ENCODE results near the gene TEAD3.
"Not testable (repeated sequence)": the region's sequence is repeated elsewhere in the genome, so short reads cannot be mapped to it uniquely, and the experiment has no call there.

The TEAD3 gene

DNA sequence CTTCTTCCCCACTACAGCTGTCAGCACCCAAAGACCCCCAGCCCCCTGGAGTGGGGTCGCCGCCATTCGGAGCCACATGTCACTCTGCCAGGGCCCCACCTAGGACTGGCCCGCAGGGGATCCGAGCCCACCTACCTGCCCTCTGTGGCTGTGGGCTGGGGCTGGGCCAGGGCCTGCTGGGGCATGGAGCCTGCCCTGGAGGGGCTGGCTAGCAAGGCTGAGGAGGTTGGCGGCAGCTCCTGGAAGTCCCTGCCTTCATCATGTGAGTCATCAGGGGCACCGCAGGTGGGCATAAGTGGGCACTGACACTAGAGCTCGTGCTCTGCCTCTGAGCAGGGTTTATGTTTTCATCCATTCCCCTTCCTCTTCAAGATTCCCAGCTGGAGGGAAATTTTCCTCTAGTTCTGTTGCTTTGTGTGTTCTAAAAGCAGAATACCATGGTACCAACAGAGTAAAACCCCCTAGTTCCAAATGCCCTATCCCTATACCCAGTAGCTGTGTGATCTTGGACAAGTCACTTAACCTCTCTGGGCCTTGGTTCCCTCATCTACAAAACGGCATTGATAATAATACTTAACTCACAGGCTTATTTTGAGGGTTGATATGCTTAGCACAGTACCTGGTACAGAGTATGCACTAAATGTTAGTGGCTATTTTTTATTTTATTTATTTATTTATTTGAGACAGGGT, 53.4 kb downstream of the TEAD3 start:
- FAIRE-seq, result no peak

DNA sequence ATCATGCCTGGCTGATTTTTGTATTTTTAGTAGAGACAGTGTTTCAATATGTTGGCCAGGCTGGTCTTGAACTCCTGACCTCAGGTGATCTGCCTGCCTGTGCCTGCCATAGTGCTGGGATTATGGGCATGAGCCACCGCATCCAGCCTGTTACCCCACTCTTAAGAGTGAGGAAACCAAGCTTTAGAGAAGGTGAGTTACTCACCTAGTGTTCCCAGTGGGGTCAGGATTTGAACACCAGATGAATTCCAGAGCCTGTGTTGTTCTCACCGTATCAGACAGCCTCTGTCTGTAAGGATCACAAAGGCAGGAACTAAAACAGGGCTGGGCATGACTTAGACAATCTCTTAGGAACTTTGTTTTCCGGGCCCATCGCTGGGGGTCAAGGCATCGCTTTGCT, 54.2 kb downstream of the TEAD3 start:
- FAIRE-seq, result no peak

DNA sequence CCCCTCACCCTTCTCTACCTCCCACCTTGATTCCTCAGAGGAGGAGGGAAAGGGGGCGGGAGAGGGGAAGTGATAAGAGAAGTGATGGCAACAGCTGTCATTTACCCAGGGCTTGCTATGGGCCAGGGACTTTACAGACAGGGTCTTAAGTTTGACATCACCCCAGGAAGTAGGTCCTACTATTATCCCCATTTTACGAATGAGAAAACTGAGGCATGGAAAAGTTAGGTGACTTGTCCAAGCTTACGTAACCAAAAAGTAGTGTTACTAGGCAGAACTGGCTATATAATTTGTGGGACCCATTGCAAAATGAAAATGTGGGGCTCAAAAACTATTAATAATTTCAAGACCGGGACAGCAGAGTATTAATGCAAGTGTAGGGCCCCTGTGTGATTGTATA, 55.2 kb downstream of the TEAD3 start:
- FAIRE-seq, result no peak

DNA sequence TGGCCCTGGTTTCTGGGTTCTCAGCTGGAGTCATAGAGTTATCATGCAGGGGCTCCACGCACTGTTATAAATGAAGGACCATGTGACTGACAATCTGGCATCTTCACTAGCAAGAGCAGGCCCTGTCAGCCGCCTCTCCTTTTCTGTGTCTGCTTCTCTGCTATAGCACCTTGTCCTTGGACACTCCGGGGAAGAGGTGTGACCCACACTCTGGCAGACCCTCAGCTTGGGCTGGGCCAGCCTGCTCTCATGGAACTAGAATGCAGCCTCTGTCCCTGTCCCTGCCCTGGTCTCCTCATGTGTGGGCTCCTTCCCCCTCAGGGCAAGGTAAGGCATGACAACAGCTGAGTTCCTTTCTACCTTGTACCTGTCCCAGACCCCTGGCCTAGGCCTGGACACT, 55.7 kb downstream of the TEAD3 start:
- no peak for FAIRE-seq

DNA sequence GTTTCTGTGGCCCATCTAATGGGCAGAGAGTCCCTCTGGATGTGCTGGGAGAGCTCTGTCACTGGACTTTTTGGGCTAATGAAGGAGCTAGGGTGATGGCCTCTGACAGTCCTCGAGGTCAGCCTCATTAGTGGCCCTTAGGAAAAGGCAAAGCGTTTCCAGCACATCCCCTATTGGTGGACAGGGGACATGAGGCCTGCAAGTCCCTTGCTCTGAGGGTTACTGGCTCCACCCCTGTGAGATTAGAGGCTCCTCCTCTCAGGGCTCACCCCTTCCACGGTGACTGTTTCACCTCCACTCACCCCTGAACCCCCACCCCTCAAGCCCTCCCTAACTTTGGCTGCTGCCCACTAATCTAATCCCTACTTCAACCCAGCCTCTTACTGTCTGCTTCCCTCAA, 57.6 kb downstream of the TEAD3 start:
- FAIRE-seq, result no peak

DNA sequence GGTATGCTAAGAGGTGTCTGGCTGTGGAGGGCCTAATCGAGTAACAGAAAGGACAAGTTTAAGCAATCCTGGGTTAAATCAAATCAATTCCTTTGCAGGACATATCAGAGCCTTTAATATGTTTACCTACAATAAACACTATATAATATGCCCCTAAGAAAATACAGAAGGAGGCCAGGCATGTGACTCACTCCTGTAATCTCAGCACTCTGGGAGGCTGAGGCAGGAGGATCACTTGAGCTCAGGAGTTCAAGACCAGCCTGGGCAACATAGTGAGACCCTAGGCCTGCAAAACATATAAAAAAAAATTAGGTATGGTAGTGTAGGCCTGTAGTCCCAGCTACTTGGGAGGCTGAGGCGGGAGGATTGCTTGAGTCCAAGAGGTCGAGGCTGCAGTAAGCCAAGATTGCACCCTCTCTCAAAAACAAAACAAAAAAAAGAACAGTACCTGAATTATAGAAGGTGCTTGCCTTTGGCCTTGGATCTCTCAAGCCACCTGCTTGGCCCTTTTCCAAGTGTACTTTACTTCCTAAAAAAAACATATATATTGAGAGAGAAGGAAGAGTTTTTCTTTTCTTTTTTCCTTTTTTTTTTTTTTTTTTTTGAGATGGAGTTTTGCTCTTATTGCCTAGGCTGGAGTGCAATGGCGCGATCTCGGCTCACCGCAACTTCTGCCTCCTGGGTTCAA, 58.4 kb downstream of the TEAD3 start:
- FAIRE-seq, result not testable (repeated sequence)

DNA sequence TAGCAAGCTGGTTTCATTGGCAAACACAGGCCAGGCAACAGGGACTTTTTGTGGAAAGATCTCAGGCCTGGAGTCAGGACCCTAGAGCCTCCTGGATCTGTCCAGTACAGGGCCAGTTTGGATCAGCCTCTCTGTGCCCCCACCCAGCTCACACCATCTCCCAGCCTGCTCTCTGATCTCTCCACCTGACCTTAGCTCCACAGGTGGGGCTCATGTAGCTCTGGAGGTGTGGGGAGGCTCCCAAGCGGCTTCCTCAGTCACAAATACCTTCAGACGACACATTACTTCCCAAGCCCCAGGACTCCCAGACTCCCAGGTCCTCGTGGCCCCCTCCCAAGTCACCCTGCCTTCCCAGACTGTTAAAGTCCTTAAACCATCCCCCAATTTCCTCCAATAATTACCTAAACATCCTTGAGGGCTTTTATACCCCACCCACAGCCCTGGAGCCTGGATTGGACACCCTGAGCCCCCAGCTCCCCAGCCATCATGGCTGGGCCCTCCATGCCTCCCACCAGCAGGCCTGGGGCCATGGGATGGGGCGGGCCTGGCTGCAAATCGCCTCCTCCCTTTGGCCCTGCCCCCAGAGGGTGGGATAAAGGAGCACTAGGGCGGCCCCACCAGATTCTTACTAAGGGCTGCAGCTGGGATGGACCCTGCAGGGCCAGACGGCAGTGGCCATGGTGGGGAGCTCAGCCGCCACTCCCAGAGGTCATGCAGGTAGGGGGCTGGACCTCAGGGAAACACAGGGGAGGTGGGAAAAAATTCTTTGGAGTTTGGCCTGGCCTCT, 60.6 kb downstream of the TEAD3 start:
- no peak for FAIRE-seq

DNA sequence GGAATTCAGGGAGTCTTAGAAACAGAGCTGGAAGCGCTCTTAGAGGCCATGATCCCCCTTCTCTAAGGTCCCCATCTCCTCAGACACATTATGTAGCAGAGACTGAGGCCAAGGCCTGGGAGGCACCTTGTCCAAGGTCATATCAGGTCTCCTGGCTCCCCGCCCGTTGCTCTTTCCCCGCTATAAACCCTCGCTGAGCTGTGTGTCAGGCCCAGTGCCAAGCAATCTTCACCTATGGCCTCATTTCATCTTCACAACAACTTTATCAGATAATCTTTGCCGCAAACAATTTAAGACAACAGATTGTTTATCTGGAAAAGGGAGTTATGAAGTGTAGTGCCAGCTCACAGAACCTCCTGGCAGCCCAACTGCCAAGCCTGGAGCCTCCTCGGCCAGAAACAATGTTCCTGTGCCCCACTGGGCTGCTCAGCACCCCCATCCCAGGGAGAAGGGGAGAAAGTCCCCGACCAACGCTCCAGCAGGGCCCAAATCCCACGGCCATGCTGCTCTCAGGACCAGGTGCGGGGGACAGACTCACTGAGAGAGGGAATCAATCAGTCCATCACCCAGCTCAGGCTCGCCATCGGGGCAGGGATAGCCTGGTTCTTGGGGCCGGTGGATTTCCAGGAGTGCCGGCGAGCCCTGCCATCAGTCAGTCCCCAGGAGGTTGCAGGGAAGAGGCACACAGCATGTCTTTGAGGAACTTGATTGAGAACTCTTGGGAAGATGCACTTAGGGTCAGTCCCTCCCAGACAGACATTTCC, 61.6 kb downstream of the TEAD3 start:
- FAIRE-seq, result no peak

DNA sequence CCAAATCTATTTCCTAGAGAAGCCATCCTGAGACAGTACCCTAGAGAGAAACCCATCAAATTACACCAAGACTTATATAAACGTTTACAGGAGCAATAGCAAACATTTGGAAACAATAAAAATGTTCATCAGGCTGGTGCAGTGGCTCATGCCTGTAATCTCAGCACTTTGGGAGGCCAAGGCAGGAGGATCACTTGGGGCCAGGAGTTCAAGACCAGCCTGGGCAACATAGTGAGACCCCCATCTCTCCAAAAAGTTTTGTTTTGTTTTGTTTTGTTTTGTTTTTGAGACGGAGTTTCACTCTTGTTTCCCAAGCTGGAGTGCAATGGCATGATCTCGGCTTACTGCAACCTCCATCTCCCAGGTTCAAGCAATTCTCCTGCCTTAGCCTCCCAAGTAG, 64.2 kb downstream of the TEAD3 start:
- FAIRE-seq, result not testable (repeated sequence)

DNA sequence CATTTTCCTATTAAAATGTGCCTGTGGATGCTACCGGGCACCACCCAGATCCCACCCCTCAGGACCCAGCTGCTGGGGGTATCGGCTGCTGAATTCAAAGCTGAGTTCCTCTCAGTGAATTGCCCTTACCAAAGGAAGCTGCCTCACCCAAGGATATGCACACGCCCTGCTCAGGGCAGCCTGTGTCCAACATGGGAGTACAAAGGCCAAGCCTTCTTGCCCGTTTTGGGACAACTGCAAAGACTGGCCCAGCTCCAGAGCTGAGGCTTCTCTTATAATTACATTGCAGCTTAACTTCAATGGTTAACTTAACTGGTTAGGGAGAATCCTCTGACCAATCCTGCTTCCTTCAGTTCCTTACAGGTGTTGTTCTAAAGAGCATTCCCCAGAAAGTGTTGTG, 64.6 kb downstream of the TEAD3 start:
- FAIRE-seq, result no peak

DNA sequence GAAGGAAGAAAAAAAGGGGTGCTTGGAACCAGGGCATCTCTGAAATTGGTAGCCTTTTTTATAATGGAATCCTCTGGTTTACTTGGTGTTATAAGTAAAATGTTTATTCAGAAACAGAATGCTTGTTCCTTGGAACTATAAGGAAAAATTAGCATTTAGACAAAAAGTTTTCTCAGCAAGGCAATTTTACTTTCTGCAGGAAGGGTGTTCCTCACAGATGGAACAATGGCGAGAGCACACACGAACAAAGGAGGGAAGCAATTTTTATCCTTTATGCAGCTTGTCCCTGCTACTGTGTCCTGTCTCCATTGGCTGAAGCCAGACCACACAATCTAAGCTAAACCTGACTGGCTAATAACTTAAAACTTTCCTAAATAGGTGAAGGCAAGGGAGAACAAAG, 67.4 kb downstream of the TEAD3 start:
- no peak for FAIRE-seq

DNA sequence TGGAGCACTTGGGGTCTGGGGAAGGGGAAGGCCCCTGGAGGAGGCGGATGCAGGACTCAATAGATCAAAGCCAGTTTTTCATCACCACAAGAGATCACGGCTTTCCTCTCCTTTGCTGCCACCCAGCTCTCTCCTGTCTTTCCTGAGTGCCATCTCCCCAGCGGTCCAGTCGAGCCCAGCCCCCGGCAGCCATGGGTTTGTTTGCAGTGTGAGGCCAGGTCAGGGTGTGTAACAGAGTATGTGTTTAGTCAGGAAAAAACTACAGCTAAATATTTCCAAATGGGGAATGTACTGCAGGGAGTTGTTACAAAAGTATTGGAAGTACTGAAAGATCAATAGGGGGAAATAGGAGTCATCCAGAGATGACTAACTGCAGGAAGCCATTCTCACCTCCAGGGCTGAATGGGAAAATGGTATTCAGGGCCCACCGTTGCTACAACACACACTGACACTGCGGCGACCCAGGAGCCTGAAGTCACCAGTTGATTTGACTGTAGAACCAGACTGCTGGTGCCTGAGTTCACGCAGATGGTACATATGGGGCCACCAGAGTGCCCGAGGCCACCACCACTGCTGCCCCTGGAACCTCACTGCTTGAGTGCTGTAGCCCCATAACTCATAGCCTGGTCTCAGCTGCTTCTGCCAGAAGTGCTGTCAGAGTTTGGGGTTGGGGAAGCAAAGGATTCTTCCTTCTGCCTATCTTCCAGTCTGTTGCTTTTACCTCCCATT, 68.3 kb downstream of the TEAD3 start:
- no peak for FAIRE-seq

DNA sequence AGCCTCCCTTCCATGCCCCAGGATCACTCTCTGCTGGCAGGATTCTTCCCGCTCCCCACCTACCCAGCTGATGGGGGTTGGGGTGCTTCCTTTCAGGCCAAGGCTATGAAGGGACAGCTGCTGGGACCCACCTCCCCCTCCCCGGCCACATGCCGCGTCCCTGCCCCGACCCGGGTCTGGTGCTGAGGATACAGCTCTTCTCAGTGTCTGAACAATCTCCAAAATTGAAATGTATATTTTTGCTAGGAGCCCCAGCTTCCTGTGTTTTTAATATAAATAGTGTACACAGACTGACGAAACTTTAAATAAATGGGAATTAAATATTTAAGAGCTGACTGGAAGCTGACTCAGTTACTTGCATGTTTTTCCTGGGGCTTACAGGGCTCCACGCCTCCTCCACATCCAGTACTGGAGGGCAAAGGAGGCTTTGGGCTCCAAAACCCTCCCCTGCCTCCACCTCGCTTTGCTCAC, 69.0 kb downstream of the TEAD3 start:
- no peak for FAIRE-seq

DNA sequence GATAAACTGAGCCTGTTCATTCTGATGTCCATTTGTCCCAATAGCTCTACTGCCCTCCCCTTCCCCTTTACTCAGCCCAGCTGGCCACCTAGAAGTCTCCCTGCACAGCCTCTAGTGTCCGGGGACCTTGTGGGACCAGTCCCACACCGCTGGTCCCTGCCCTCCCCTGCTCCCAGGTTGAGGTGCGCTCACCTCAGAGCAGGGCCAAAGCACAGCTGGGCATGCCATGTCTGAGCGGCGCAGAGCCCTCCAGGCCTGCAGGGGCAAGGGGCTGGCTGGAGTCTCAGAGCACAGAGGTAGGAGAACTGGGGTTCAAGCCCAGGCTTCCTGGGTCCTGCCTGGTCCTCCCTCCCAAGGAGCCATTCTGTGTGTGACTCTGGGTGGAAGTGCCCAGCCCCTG, 69.4 kb downstream of the TEAD3 start:
- FAIRE-seq, result no peak

DNA sequence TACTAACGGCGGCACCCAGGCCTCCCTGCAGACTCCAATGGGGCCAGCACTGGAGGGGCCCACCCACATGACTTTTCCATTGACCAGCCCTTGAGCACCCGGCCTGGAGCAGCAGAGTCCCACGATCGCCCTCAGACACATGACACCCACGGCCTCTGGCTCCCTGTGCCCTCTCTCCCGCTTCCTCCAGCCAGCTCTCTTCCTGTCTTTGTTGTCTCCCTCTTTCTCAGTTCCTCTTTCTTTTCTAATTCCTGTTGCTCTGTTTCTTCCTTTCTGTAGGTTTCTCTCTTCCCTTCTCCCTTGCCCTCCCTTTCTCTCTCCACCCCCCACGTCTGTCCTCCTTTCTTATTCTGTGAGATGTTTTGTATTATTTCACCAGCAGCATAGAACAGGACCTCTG, 70.8 kb downstream of the TEAD3 start:
- no peak for FAIRE-seq

DNA sequence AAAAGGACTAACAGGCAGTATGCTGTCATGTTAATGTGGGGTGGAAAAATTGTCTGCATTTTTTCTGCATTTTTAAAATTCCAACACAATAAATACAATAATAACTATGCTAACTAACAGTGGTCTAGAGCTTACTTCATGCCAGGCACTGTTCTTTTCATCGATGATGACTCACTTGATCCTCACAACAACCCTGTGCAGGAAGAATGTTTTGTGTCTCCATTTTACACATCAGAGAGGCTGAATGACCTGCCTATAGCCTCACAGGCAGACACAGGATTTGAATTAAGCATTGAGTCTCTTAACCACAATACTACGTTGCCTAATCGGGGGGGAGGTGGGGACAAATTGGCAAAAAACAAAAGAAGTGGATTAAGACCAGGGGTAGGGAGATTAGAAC, 71.6 kb downstream of the TEAD3 start:
- no peak for FAIRE-seq

All from G401.6 (cell line).